Stimulated activated CD8-positive, alpha-beta memory T cell treated with anti-CD3 and anti-CD28 coated beads, Interleukin-7, amount 100 ng/mL, for 24 hours (primary cell): ENCODE results near the gene NUDT21.

ENCODE experiments used
- DNase-seq: peaks from one replicate; pipeline ENCODE4 v3.0.0-alpha.2; 2020; ENCODE audit warnings: low read depth

NUDT21 gene

DNA sequence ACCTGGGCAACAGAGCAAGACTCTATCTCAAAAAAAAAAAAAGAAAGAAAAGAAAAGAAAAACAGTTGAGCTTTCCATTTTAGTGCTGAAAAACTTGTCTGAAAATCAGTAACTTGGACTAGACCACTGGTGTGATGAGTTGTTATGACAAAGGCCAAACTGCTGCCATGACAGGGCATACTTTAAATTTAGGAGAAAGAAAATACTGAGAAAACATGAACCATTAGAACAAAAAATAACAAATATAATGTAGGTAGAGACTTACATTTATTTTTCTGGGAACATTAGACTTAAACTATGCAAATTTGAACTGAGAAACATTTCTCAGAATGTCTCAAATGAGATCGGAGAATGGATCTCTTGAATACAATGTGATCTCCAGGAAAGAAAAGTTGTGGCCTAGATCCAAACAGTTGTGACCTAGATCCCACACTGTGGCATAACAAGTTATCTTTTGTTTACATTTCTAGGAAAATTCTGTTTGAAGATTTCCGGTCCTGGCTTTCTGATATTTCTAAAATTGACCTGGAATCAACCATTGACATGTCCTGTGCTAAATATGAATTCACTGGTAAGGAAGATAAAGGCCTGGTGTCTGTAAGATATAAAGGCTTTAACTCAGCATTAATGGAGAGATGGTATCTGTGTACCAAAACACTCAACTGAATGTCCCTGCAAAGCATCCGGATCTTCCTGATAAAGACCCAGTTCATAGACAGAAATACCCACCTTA is 11.1 kb upstream of the NUDT21 start:
- DNase-seq = no peak

DNA sequence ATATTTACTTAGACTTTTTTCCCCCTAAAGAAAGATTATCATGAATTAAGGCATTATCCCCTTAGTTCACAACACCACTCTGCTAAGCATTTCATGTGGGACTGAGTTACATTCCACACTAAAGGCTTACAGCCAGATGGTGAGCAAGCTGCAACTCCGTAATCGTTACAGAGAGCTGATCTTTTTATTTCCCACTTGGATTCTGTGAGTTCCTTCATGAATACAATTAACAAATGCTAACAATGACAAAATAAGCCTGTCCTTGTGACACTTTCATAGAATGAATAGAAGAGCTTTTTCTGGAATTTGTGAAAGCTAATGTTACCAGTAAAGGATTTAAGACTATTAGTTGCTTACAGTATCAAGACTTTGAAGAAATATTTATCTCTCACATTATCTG is 9.0 kb upstream of the NUDT21 start:
- no peak for DNase-seq

DNA sequence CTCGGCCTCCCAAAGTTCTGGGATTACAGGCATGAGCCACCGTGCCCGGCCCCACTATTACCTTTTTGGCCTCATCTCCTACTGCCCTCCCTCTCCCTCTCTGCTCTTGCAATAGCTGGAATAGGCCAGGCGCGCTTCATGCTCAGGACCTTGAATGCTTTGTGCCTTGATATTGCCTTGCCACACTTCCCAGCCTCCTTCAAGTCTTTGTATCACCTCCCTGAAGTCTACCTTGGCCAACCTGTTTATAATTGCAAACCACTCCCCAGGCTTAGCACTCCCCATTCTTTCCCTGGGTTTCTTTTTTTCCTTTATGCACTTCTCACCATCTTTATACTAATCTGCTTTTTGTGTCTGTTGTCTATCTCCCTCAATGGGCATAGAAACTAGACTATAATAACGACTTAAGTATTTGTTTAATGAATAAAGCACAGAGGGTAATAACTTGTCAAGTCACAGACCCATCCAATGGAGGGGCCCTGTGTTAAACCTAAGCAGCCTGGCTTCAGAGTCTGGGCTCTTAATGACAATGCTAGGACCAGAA is 6.9 kb upstream of the NUDT21 start:
- DNase-seq = no peak

DNA sequence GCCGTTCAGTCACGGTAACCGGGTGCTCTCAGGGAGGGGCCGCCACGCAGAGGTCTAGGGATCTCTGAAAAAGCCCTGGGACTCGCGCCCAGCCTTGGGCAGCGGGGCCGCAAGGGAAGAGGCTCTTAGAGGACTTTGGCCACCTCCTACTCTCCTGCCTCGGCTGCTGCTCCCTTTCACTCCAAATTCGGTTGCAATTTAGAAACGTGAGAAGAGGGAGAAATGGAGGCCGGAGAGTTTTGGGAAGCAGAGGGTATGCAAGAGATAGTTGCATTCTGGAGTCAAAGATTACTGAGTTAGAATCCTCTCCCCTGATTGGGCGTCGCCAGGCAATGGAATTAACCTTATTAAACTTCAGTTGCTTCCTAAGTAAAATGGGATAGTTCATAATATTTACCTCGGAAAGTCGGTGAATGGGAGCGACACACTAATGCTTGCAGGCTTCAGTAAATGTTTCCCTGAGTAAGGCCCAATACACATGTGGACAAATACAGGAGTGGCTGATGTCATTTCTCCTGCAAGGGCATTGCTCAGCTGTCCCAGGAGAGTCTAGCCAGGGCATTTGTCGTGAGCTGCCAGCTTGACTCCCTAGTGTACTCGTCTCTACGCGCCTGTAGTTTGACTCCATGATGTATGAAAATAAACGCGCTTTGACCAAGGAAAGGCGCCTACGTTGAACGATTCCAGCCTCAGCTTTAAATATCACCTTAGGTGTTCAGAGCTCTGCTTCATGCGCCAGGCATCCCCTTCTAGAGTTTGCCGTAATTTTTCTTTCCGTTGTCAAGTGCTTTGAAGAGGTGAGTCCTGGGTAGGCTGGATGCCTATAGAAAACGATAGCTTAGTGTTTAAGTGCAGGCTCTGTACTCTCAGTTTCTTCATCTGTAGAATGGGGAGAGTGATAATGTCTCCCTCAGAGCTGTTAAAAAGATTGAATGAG is 889 bp upstream of the NUDT21 start:
- DNase-seq = no peak

DNA sequence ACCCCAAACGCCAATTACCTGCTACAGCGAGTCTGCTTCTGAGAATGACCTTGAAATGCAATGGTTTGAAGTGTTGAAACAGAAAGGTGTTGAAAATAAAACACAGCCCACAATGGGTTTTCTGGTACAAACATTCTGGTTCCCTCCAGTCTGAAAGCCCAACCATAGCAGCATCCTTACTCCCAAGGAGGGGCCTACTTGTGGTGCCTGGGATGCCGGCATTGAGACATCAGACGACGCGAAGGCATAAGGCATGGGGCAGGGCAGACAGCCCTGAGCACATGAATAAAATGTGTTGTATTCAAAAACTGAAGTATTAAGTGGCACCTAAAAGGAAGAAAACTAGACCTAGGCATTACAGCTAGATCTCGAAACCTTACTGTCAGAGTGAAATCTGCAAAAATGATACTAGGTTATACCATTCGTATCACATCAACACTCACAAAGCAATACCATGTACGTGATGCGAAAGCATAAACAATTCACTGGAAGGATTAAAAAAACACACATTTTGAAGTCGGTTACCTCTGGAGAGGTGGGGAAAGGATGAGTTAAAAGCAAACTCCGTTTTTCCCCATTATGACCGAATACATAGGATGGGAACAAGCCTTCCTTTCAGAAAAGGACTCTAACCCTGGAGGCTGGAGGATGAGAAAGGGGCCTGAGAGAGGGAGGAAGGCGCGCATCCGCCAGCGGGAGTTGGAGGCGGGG is 702 bp downstream of the NUDT21 start:
- no peak for DNase-seq

DNA sequence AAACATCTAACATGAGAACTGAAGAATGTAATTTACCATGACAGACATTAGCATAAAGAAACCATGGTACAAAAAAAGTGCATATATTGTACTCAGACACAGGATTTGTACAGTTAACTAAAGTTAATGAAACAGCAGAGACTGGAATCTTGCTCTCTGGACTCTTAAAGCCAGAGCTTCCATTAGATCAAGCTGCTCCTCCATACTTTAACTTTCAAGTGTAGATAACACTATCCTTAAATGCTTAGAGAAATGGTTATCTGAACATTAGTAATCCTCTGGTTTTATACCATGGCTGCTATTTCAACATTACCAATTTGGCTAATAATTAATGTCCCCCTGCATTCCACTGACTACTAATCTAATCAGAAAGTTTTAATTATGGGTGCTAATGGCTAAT is 3.1 kb downstream of the NUDT21 start:
- no peak for DNase-seq

DNA sequence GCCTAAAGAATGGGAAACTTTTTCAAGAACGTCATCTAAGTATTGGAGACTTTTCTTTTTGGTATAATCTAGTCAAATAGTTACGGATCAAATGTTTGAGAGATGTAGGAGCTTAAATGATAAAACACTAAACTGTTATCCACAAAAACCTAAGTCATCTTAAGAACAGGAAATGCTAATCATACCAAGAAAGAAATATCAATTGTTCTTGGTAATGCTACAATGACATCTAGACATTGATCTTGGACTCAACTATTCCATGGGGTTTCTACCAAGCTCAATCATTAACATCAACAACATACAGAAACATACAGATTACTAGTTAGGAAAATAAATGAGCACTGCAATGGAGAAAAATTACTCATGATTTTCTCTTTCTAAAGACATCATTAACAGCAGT is 3.8 kb downstream of the NUDT21 start:
- DNase-seq = no peak

DNA sequence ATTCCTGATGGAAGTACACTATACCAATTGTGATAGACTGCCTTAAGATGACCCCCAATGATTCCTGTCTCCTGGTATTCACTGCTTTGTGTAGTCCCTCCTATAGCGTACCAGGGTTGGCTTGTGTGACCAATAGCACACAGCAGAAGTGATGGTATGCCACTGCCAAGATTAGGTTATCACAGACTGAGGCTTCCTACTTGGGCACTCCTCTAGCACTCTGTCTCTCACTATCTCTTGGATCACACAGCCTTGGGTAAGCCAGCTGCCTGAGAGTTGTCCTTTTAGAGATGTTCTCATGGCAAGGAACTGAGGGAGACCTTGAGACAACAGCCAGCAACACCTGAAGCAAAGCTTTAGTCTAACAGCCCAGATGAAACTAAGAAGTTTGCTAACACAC is 13.1 kb downstream of the NUDT21 start:
- no peak for DNase-seq

DNA sequence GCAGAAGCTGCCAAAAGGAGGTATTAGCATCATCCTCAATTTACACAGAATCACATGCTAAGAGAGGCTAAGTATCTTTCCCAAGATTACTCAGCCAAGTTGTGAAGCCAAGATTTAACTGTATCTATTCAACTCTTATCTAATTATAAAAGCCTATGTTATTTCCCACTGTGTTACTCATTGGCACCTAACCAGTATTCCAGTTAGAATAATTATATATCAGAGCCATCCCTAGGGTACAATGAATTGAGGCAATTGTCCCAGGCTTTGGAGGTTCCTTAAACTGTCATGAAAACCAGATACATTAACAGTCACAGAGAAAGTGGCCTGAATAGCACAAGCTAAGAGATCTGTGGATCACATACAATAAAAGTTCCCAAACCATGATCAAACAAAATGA is 14.9 kb downstream of the NUDT21 start:
- DNase-seq = no peak

DNA sequence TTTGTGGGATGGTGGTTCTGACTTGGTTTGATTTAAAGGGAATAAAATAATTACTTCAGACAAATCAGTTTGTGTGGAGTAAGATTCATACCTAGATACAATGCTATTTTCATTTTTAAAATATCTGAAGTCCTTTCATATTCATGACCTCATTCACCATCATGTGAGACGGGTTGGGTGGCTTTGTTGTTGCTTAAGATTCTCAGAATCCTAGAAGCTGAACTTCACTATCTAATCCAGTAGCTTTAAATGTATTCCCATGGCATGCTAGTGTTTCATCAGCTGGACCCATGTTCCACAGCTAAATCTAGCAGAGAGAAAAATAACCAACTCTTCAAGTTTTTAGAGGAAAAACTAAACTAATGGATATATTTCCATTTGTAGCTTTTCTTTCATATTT is 23.0 kb downstream of the NUDT21 start:
- DNase-seq = no peak

DNA sequence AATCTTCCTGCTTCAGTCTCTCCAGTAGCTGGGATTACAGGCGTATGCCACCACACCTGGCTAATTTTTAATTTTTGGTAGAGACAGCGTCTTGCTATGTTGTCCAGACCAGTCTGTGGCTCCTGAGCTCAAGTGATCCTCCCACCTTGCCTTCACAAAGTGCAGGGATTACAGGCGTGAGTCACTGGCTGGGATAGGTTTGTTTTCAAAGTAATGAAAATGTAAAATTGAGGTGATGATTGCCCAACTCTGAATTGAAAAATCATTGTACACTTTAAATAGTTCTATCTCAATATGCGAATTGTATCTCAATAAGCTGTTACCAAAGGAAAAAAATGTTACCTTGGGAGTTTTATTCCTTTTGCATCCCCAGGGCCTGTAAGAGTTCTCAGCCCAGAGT is 24.5 kb downstream of the NUDT21 start:
- no peak for DNase-seq

DNA sequence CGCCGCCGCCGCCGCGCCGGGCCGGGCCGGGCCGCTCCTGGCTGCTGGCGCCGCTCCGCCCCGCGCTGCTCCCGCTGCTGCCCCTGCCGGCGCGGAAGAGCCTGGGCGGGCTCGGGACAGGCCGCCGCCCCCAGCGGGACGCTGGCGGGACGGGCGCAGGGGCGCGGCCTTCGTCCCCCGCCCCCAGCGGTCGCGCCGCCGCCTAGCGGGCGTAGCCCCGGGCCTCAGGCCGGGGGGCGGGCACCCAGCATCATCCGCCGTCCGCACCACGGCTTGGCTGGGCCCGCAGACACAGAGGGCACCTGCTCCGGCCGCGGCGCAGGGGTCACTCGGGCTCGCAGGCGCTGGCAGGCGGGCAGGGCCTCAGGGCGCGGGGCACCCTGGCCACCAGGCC is 25.7 kb downstream of the NUDT21 start, which contains the start of gene AMFR:
AMFR (minus strand) TSS at position 107 of the 394 bp plus-strand sequence. CDS start 218 bp downstream, outside the sequence.
- DNase-seq = no peak

DNA sequence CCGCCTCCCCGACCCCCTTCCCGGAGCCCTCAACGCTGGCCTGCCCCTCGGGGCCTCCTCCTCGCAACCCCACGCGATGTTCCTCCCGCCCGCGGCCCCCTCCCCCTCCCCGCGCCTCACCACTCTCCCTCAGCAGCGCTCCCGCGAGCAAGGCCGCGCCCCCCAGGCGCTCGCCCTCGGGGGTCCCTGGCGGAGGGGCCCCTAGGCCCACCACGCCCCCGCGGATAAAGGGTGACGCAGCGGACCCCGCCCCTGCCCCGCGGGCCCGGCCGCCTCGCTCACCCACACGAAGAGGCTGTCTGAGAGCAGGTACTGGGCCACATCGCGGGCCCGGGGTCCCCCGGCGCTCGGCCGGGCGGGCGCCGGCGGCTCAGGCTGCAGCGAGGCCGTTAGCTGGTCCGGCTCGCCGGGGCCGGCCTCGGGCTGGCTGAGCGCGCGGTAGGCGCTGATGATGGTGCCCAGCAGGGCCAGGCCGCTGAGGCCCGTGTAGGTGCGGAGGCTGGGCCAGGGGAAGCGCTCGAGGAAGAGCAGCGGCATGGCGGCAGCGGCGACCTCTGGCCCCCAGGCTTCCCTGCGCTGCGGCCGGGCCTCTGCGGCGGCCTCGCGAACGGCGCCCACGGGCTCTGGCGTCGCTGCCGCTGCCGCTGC is 26.2 kb downstream of the NUDT21 start:
- no peak for DNase-seq

DNA sequence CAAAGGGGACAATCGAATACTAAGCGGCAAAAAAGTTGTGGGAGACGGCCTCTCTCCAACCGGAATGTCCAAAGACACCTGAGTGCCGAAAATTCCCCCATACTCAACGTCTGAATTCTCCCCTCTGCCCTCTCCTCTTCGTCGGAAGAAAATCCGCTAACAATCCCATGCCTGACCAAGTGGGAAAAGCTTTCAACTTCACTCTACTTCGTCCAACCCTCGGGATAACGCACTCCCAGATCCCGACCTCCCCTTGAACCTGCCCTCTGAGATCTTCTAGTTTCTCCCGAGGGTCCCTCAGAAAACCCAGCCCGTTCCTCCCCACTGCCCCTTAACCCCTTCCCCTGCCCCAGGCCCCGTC is 26.7 kb downstream of the NUDT21 start:
- DNase-seq = no peak

DNA sequence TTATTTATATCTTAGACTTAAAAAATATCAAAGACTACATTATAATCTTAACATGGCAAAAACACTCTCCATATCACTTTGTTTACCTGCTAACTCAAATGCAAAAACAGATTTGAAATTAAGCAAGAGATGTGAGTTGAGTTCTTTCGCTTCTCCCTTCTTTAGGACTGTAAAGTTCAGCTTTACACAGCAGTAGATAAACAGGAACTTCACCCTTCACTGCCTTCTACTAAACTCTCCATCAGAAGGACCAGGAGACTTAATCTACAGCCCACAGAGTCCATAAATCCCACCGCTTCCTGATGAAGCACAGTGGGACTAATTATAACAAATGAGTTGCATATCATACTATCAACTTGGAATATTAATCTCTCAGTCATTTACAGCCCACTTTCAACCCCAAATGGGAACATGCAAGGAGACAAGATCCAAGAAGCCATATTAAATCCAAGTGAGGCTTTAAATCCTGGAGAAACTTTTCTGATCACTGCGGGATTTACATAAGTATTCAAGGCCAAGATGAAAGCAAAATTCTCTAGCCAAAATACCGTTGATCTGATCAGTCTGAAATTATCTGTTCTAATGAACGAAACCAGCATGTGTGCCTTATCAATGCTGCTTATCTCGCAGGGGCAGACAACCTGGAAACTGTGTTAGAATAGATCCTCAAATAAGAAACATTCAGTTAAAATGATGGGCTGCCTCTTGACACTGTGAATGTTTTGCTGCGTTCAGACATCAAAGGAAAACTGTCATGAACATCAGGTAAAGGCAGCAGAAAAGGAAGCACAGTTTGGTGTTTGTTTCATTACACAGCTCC is 27.3 kb downstream of the NUDT21 start:
- DNase-seq = no peak

DNA sequence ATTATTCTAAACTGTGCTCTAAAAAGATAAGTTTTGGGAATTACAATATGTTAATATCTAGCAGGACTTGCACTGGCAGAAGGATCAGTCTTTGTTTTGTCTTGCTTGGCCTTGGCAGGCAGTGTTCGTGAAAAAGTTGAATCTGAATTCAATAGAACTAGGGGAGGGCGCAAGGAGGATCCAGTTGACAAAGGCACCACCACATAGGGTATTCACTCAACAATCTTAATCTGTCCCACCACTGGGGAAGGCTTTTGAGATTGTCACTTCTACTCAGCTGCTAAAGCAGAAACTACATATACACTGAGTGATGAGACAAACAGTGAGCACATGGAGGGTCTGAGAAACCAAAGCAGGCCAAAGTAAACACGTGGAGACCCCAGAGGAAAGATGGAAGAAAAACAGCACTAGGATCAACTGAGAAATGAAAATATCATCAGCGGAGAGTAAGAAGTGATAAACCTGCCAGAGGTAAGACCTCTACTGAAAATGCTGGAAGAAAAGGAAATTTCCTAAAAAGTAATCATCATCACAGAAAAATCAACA is 28.2 kb downstream of the NUDT21 start:
- DNase-seq = no peak

DNA sequence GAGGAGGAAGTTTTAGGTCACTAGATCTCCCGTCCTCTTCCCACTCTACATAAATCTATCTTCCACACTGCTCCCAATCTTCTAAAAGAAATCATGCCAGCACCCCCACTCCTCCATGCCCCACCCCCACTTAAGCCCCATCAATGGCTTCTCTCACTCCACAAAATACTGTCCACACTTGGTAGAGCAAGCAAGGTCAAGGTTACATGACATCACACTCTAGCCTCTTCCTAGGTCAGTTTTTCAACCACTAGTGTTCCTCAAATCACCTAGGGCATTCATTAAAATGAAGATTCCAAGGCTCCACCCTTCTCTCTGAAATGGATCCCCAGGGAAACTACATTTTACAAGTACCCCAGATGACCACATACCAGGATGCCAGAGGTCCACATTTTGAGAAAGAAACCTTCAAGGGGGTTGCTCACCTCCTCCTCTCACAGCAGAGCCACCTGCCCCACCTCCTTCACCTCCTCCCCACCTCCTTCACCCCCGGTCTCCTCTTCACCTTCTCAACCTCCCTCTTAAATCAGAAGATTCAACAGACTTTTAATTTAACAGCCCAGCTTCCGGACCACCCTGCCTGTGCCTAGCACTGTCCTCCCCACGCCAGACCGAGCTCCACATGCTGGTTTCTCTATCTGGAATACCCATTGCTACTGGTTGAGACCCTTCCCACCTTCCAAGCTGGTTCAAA is 29.0 kb downstream of the NUDT21 start:
- no peak for DNase-seq

DNA sequence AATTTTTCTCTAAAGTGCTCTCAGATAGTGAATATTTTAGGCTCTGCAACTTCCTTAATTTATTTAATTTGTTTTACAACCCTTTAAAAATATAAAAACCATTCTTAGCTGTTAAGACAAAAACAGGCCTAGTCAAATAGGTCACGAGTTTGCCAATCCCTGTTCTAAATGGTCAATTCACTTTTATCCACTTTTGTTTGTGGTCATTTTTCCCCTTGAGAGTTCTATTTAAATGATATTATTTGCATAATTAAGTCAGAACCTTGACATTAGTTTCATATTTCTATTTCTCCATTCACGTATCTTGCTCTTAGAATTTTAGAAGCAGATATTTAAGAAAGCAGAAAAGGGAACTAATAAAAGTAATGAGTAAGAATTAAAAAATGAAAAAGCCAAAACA is 29.8 kb downstream of the NUDT21 start:
- DNase-seq = no peak

DNA sequence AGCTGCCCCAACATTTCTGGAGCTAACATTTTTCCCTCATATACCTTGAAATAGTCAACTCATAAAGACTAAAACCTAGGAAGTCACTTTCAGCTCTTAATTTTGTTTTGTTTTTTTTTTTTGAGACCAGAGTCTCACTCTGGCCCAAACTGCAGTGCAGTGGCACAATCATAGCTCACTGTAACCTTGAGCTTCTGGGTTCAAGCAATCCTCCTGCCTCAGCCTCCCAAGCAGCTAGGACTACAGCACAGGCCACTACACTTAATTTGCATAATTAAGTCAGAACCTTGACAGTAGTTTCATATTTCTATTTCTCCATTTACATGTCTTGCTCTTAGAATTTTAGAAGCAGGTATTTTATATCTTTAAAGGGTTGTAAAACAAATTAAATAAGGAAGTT is 30.5 kb downstream of the NUDT21 start:
- DNase-seq = no peak
